HG02885 (cell line): Measurements from ENCODE around the gene TMEM170B.

ENCODE experiments used
- ATAC-seq: cut with Tn5 transposase; IDR thresholded peaks from one replicate; pipeline ENCODE4 v1.9.1; 2021; ENCODE audit warnings: mild to moderate bottlenecking; ENCODE audit not compliant: unreplicated experiment, poor library complexity

Gene TMEM170B

GRCh38 chr6:11580686-11581405, 43.3 kb downstream of the TMEM170B start:
- no peak for ATAC-seq

- ATAC-seq: no peak
These were observed 46.7 kb downstream of the TMEM170B start for GRCh38 chr6:11584244-11584643.

GRCh38 chr6:11585426-11586016, 48.0 kb downstream of the TMEM170B start:
- no peak for ATAC-seq

- ATAC-seq: no peak
These were observed 48.6 kb downstream of the TMEM170B start for GRCh38 chr6:11586117-11586516.

GRCh38 chr6:11586536-11586935, 49.0 kb downstream of the TMEM170B start:
- ATAC-seq: no peak

GRCh38 chr6:11589261-11589660, 51.7 kb downstream of the TMEM170B start:
- no peak for ATAC-seq

- ATAC-seq: no peak
These were observed 54.9 kb downstream of the TMEM170B start for GRCh38 chr6:11592294-11592906.

GRCh38 chr6:11593096-11593495, 55.5 kb downstream of the TMEM170B start:
- no peak for ATAC-seq

GRCh38 chr6:11595903-11596302, 58.4 kb downstream of the TMEM170B start:
- no peak for ATAC-seq

- ATAC-seq: no peak
These were observed 59.2 kb downstream of the TMEM170B start for GRCh38 chr6:11596640-11597237.

- no peak for ATAC-seq
These were observed 61.1 kb downstream of the TMEM170B start for GRCh38 chr6:11598687-11599086.

GRCh38 chr6:11600251-11600650, 62.7 kb downstream of the TMEM170B start:
- ATAC-seq: no peak

- ATAC-seq: no peak
These were observed 64.4 kb downstream of the TMEM170B start for GRCh38 chr6:11601776-11602605.

GRCh38 chr6:11604215-11604614, 66.7 kb downstream of the TMEM170B start:
- no peak for ATAC-seq

- no peak for ATAC-seq
These were observed 67.4 kb downstream of the TMEM170B start for GRCh38 chr6:11604836-11605506.

- no peak for ATAC-seq
These were observed 68.0 kb downstream of the TMEM170B start for GRCh38 chr6:11605507-11605905.

GRCh38 chr6:11606332-11606731, 68.8 kb downstream of the TMEM170B start:
- no peak for ATAC-seq

GRCh38 chr6:11607383-11607782, 69.8 kb downstream of the TMEM170B start:
- ATAC-seq: no peak

GRCh38 chr6:11608600-11609323, 71.2 kb downstream of the TMEM170B start:
- no peak for ATAC-seq
